ENCODE measurements around the gene REXO4. TPM values are rescaled to one million over a fixed set of nuclear protein-coding genes. Genes with fewer than 3 reads are reported as not detected.

REXO4 gene
- total and polyA plus RNA-seq, 2 of the 4 experiments (the other 2 are of a cell fraction) = 16.1 to 21.8 TPM

GRCh38 chr9:133425049-133425632 lies 7.3 kb upstream of the REXO4 start:
- TF ChIP-seq CTCF (conservative IDR thresholded peaks at IDR 0.05; ENCODE audit: low read depth, low read length) = no peak
- no peak for TF ChIP-seq POLR2A (IDR thresholded peaks at IDR 0.05; ENCODE audit: low read depth, low read length)
- TF ChIP-seq CHD1 (IDR thresholded peaks at IDR 0.05; ENCODE audit: low read depth, low read length) = no peak
- no peak for TF ChIP-seq CEBPB (IDR thresholded peaks at IDR 0.05; ENCODE audit: low read depth, low read length)
- TF ChIP-seq ELK1 (IDR thresholded peaks at IDR 0.05; ENCODE audit: borderline replicate concordance, low read depth, low read length) = no peak
- no peak for TF ChIP-seq NFE2L2 (IDR thresholded peaks at IDR 0.05; ENCODE audit: low read depth, low read length)
- TF ChIP-seq MXI1 (IDR thresholded peaks at IDR 0.05; ENCODE audit: borderline replicate concordance, low read depth, low read length) = no peak
- no peak for TF ChIP-seq MAZ (IDR thresholded peaks at IDR 0.05; ENCODE audit: borderline replicate concordance, low read depth, low read length)
- no peak for TF ChIP-seq RCOR1 (IDR thresholded peaks at IDR 0.05; ENCODE audit: insufficient replicate concordance, low read length)
- no peak for TF ChIP-seq RAD21 (IDR thresholded peaks at IDR 0.05; ENCODE audit: low read length)
- no peak for TF ChIP-seq SMC3 (IDR thresholded peaks at IDR 0.05; ENCODE audit: low read depth, low read length)
- TF ChIP-seq FOS (IDR thresholded peaks at IDR 0.05; ENCODE audit: low read depth, low read length) = no peak
- TF ChIP-seq USF2 (IDR thresholded peaks at IDR 0.05; ENCODE audit: low read depth, low read length) = no peak
- TF ChIP-seq RFX5 (IDR thresholded peaks at IDR 0.05; ENCODE audit: low read depth, low read length) = no peak
- no peak for TF ChIP-seq MAFK (IDR thresholded peaks at IDR 0.05; ENCODE audit: low read depth, low read length)
- no peak for TF ChIP-seq BHLHE40 (IDR thresholded peaks at IDR 0.05; ENCODE audit: low read depth, low read length)
- Histone ChIP-seq H3K4ac (ENCODE audit: low read depth, low read length) (no peak overlapping the region), H4K91ac (ENCODE audit: insufficient read depth, low read depth, low read length) (no peak overlapping the region), H3K4me3 (ENCODE audit: insufficient read depth, low read depth, low read length) (no peak overlapping the region), H2BK120ac (ENCODE audit: low read depth, low read length) (no peak overlapping the region), H2AK5ac (ENCODE audit: low read depth, low read length) (no peak overlapping the region), H2BK15ac (ENCODE audit: low read depth, low read length) (no peak overlapping the region), H3K9ac (ENCODE audit: low read depth, low read length) (no peak overlapping the region), H3K23ac (ENCODE audit: low read depth, low read length) (no peak overlapping the region), H2BK20ac (ENCODE audit: low read depth, low read length) (no peak overlapping the region), H3K4me1 (ENCODE audit: control insufficient read depth, insufficient read depth, low read length) (peaks cover 8% of the 10 kb centered on the region; the same call in 1 of the 2 replicates), H3K36me3 (ENCODE audit: control insufficient read depth, insufficient read depth, low read length) (peaks cover 4% of the 10 kb centered on the region; the same call in 1 of the 2 replicates), H3K79me1 (ENCODE audit: low read depth in 1 of 2, low read length in 2 of 2) (no peaks in the 10 kb centered on the region), H3K9me3 (ENCODE audit: control insufficient read depth, insufficient read depth, low read length) (no peaks in the 10 kb centered on the region), H4K8ac (ENCODE audit: low read depth in 2 of 2, low read length in 2 of 2) (no peak overlapping the region), H3K27me3 (ENCODE audit: control insufficient read depth, insufficient read depth, low read length) (peaks cover 15% of the 10 kb centered on the region), H3K9me1 (ENCODE audit: insufficient read depth, low read length) (peaks cover 14% of the 10 kb centered on the region), H3K4me2 (ENCODE audit: low read depth, low read length) (no peak overlapping the region), H3K18ac (ENCODE audit: low read depth, low read length) (no peak overlapping the region), H3K56ac (ENCODE audit: extremely low read depth, insufficient read depth, low read length) (no peak overlapping the region), H4K20me1 (ENCODE audit: insufficient read depth, low read length) (peaks cover 8% of the 10 kb centered on the region; the same call in 1 of the 2 replicates), H2BK5ac (ENCODE audit: low read depth, low read length, poor library complexity, severe bottlenecking) (no peak overlapping the region), H2AFZ (replicated peaks; ENCODE audit: low read length, poor library complexity) (no peak overlapping the region), H2AK9ac (replicated peaks; ENCODE audit: low read depth, low read length, poor library complexity) (no peak overlapping the region), H3K27ac (ENCODE audit: insufficient read depth, low read length) (no peak overlapping the region), H4K5ac (ENCODE audit: low read depth, low read length) (no peak overlapping the region), H3K14ac (replicated peaks; ENCODE audit: low read depth, low read length) (no peak overlapping the region)
- CTCF ChIA-PET = no interaction called here
- WGBS, 2 experiments (ENCODE audit: extremely low coverage in 2 of 2, insufficient read length in 1 of 2) = 82% methylated on average over 17 of the region's 22 CpGs; no CpG with 5 or more reads in 1 of the 2 experiments
- DNase-seq (no peak), ATAC-seq (ENCODE audit: low read depth) (no peak)
- intact Hi-C loops (cut with micrococcal nuclease) (no loop called here), in situ Hi-C loops (cut with MboI; ENCODE audit: low sequenced_read_pairs) (no loop called here), dilution Hi-C loops (cut with HindIII; ENCODE audit: low sequenced_read_pairs, unreplicated experiment) (no loop called here)
- POLR2A ChIA-PET (ENCODE audit: unreplicated experiment) = no interaction called here
- no TSS peak for BruUV-seq (replicated peaks)
